ENCODE measurements around the gene ZCCHC7.
A peak's percentile ranks its signal among the peaks of the same experiment; 100 is the strongest.
"Not testable (repeated sequence)": the region's sequence is repeated elsewhere in the genome, so short reads cannot be mapped to it uniquely, and the experiment has no call there.

Gene ZCCHC7

DNA sequence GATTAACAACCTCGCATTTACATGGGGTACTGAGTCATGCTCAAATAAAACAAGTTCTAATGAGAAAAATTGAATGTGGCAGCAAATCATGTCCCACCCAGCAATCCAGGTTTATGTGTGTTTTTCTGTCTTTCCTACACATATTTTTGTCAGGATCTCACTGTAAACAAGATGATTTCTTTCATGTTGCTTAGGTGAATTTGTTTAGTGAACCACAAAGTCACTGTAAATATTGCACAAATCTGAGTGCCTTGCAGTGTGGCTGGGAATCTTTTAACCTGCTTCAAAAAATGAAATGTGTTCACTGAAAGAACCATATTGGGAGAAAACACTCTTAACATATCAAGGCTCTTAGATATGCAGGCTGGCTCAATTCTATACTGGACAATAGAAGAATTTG is 23.1 kb upstream of the ZCCHC7 start:
- no peak overlapping the region for H3K9ac ChIP-seq (ENCODE audit: low read depth, low read length)
- no peaks in the 10 kb centered on the region for H3K9me3 ChIP-seq (replicated peaks; ENCODE audit: low read length)
- H3K4me2 ChIP-seq (ENCODE audit: low read length): no peak overlapping the region
- no peak overlapping the region for H3K4me3 ChIP-seq (ENCODE audit: low read length)
- H3K36me3 ChIP-seq (ENCODE audit: insufficient read depth, low read length): no peaks in the 10 kb centered on the region
- H3K4me1 ChIP-seq (ENCODE audit: control insufficient read depth, insufficient read depth, low read length): no peaks in the 10 kb centered on the region
- H3K27me3 ChIP-seq (ENCODE audit: control insufficient read depth, insufficient read depth, low read length): no peaks in the 10 kb centered on the region

DNA sequence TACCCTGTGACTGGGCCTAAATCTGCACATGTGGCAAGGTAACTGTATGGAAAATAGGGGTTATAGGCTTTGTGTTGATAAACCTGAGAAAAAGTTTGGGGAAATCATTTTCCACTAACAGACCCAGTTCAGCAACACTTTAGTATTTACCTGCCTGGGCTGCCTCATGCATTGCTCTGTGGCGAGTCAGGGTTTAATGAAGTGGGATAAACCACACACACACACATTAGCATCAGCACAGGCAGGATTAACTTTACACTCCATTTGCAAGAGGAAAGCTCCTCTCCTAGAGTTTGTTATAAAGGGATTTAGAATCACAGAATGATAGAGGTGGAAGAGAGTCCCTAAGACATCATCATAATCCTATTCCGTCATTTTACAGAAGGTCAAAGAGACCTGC is 20.0 kb upstream of the ZCCHC7 start:
- no peaks in the 10 kb centered on the region for H3K36me3 ChIP-seq (ENCODE audit: insufficient read depth, low read length)
- no peak overlapping the region for H3K4me3 ChIP-seq (ENCODE audit: low read length)
- H3K9me3 ChIP-seq (replicated peaks; ENCODE audit: low read length): no peaks in the 10 kb centered on the region
- H3K27me3 ChIP-seq (ENCODE audit: control insufficient read depth, insufficient read depth, low read length): no peaks in the 10 kb centered on the region
- no peak overlapping the region for H3K4me2 ChIP-seq (ENCODE audit: low read length)
- no peak overlapping the region for H3K9ac ChIP-seq (ENCODE audit: low read depth, low read length)
- peaks cover 4% of the 10 kb centered on the region for H3K4me1 ChIP-seq (ENCODE audit: control insufficient read depth, insufficient read depth, low read length)

DNA sequence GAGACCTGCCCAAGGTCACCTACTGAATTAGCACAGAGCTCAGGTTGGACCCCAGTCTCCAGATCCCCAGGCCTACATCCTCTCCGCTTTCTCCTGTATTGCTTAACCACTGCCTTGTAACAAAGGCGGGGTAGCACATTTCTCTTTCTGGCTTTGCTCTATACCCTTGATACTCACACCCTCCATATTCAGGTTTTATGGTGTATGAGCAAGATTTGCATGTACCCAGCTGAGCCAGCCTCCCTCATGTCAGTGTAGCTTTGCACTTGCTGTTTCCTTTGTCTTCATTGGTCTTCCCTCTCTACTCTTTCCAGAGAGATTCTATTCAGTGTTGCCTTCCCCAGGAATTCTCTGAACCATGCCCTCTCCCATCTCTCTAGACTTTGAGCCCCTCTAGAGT is 19.6 kb upstream of the ZCCHC7 start:
- Histone ChIP-seq H3K9me3 (replicated peaks; ENCODE audit: low read length) (no peaks in the 10 kb centered on the region), H3K4me2 (ENCODE audit: low read length) (no peak overlapping the region), H3K9ac (ENCODE audit: low read depth, low read length) (no peak overlapping the region), H3K4me1 (ENCODE audit: control insufficient read depth, insufficient read depth, low read length) (peaks cover 4% of the 10 kb centered on the region), H3K36me3 (ENCODE audit: insufficient read depth, low read length) (no peaks in the 10 kb centered on the region), H3K27me3 (ENCODE audit: control insufficient read depth, insufficient read depth, low read length) (no peaks in the 10 kb centered on the region), H3K4me3 (ENCODE audit: low read length) (no peak overlapping the region)

DNA sequence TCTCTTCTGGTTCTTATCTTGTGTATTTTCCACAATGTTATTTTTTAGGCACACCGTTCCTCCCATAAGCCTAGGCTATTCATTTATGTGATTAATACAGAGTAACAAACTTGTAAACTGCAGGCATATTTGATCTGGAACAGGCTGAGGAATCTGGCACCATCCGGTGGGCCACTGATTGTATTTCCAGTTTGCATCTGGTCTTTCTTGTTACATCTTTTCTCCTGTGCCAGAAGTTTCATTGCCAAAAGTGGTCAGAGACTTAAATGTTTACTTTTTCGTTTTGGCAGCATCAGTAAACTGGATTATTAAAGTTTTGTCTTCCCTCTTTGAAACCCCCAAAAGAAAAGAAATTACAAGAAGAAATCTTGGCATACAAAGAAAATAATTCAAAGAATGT is 17.9 kb upstream of the ZCCHC7 start:
- Histone ChIP-seq H3K9ac (ENCODE audit: low read depth, low read length) (no peak overlapping the region), H3K9me3 (replicated peaks; ENCODE audit: low read length) (no peaks in the 10 kb centered on the region), H3K27me3 (ENCODE audit: control insufficient read depth, insufficient read depth, low read length) (peaks cover 1% of the 10 kb centered on the region), H3K36me3 (ENCODE audit: insufficient read depth, low read length) (no peaks in the 10 kb centered on the region), H3K4me3 (ENCODE audit: low read length) (no peak overlapping the region), H3K4me1 (ENCODE audit: control insufficient read depth, insufficient read depth, low read length) (peaks cover 4% of the 10 kb centered on the region), H3K4me2 (ENCODE audit: low read length) (no peak overlapping the region)

DNA sequence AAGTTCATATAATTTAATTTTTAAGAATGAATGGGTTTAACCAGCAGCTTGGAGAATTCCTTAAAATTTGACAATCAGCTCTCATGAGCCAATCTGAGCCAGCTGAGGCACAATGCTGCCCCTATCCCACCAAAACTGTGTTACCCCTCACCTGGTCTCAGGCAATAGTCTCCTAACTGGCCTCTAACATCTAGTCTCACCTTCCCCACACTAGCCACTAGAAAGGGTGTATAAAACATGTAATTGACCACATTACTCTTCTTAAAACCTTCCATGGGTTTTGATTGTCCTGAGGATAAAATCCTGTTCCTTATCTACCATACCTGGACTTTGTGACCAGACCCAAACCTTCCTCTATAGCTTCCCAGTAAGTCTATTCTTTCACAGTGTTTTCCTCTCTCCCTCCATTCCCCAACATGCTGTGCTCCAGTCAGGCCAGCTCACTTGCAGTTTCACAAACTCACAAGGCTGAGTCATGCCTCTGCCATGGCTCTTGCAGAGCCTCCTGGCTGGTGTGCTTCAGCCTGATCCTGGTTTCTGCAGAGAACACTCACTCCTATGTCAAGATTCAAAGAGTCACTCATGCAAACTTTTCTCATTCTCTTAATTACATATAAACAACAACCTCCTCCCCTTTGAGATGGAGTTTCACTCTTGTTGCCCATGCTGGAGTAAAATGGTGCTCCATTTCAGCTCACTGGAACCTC is 16.0 kb upstream of the ZCCHC7 start:
- no peak overlapping the region for H3K9ac ChIP-seq (ENCODE audit: low read depth, low read length)
- H3K9me3 ChIP-seq (replicated peaks; ENCODE audit: low read length): peaks cover 5% of the 10 kb centered on the region
- H3K4me2 ChIP-seq (ENCODE audit: low read length): no peak overlapping the region
- no peaks in the 10 kb centered on the region for H3K36me3 ChIP-seq (ENCODE audit: insufficient read depth, low read length)
- H3K27me3 ChIP-seq (ENCODE audit: control insufficient read depth, insufficient read depth, low read length): peaks cover 3% of the 10 kb centered on the region
- H3K4me1 ChIP-seq (ENCODE audit: control insufficient read depth, insufficient read depth, low read length): peaks cover 4% of the 10 kb centered on the region
- no peak overlapping the region for H3K4me3 ChIP-seq (ENCODE audit: low read length)

DNA sequence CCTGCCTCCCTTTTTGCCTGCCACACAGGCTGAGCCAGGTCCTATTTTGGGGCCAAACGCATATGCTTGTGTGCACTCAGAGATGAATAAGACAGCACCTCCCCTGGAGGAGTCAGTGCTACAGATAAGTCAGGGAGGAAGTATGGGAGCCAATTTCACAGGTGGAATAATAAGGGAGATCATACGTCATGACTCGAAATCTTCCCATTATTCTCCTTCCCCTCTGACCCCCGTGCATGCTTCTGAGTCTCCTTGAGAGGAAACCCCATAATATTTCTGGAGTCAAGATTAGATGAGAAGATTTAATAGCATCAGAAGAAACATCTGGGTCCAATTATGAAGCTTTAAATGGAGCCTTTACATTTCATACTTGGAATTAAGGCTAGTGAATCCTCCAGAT is 15.1 kb upstream of the ZCCHC7 start:
- Histone ChIP-seq H3K36me3 (ENCODE audit: insufficient read depth, low read length) (no peaks in the 10 kb centered on the region), H3K27me3 (ENCODE audit: control insufficient read depth, insufficient read depth, low read length) (peaks cover 8% of the 10 kb centered on the region), H3K4me3 (ENCODE audit: low read length) (no peak overlapping the region)

DNA sequence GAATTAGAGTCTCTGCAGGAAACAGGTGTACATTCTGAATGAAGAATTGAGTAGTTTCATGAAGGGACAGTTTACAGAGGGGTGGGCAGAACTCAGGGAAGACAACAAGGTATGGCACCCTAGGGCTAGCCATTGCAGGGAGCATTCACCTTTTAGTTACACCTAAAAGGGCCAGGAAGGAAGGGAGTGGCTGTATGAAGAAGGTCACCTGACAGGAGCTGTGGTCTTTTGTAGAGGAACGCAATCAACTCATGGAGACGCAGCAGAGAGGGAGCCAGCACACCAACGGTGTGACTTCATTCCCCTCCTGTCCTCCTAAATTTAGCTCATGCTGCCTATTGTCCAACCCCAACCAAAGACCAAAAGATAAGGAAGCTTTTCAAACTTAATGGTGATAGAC is 12.7 kb upstream of the ZCCHC7 start:
- peaks cover 9% of the 10 kb centered on the region for H3K27me3 ChIP-seq (ENCODE audit: control insufficient read depth, insufficient read depth, low read length)
- H3K9me3 ChIP-seq (replicated peaks; ENCODE audit: low read length): peaks cover 5% of the 10 kb centered on the region
- H3K9ac ChIP-seq (ENCODE audit: low read depth, low read length): no peak overlapping the region
- peaks cover 4% of the 10 kb centered on the region for H3K4me1 ChIP-seq (ENCODE audit: control insufficient read depth, insufficient read depth, low read length)
- H3K4me3 ChIP-seq (ENCODE audit: low read length): no peak overlapping the region
- H3K36me3 ChIP-seq (ENCODE audit: insufficient read depth, low read length): no peaks in the 10 kb centered on the region
- no peak overlapping the region for H3K4me2 ChIP-seq (ENCODE audit: low read length)

More for the DNA sequence above, 15.1 kb upstream of the ZCCHC7 start:
- H3K4me2 ChIP-seq (ENCODE audit: low read length): no peak overlapping the region
- H3K9ac ChIP-seq (ENCODE audit: low read depth, low read length): no peak overlapping the region
- H3K4me1 ChIP-seq (ENCODE audit: control insufficient read depth, insufficient read depth, low read length): peaks cover 4% of the 10 kb centered on the region
- H3K9me3 ChIP-seq (replicated peaks; ENCODE audit: low read length): peaks cover 5% of the 10 kb centered on the region

DNA sequence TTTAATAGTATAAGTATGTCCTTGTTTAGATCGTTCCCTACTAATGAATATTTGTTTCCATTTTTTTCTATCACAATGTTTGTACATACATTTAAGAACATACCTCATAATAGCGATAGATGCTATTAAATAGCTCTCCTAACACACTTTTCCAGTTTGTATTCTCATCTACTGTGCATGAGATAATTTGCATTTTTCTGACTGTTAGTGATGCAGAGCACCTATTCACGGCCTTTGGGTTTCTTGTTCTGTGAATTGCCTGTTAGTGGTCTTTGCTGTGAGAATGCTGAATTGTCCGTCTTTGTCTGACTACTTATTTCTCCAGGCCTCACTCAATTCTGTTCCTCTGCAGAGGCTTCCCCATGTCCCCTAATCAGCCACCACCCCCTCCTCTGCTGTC is 5.9 kb upstream of the ZCCHC7 start:
- H3K9ac ChIP-seq (ENCODE audit: low read depth, low read length); H3K4me2 ChIP-seq (ENCODE audit: low read length); H3K27me3 ChIP-seq (ENCODE audit: control insufficient read depth, insufficient read depth, low read length); H3K9me3 ChIP-seq (replicated peaks; ENCODE audit: low read length); H3K36me3 ChIP-seq (ENCODE audit: insufficient read depth, low read length); H3K4me3 ChIP-seq (ENCODE audit: low read length); H3K4me1 ChIP-seq (ENCODE audit: control insufficient read depth, insufficient read depth, low read length): not testable (repeated sequence)

DNA sequence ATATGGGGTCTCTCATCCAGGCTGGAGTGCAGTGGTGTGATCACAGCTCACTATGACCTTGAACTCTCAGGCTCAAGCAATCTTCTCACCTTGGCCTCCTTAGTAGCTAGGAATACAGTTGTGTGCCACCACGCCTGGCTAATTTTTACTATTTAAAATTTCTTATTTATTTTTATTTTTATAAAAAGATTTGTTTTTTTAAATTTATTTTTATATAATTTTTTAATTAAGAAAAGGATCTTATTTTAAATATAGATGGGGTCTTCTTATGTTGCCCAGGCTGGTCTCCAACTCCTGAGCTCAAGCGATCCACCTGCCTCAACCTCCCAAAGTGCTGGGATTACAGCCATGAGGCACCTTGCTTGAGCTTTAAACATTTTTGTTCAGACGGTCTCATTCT is 2.4 kb upstream of the ZCCHC7 start:
- no peak overlapping the region for H3K4me2 ChIP-seq (ENCODE audit: low read length)
- no peak overlapping the region for H3K4me3 ChIP-seq (ENCODE audit: low read length)

DNA sequence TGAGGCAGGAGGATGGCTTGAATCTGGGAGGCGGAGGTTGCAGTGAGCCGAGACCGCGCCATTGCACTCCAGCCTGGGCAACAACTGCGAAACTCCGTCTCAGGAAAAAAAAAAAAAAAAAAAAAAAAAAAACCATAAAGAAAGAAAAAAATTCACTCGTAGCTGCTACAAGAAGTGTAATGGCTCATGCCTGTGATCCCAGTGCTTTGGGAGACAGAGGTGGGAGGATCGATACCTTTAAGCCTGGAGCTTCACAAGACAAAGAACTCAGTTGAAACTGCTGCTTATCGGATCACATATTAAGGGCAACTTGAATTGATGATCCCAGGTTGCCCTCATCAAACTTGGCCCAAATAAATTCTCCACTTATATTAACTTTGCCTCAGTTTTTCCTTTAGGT is 1.0 kb upstream of the ZCCHC7 start:
- Histone ChIP-seq H3K4me1 (ENCODE audit: control insufficient read depth, insufficient read depth, low read length) (peaks cover 10% of the 10 kb centered on the region), H3K4me2 (ENCODE audit: low read length) (peak overlapping the region; percentile 77), H3K27me3 (ENCODE audit: control insufficient read depth, insufficient read depth, low read length) (no peaks in the 10 kb centered on the region), H3K9me3 (replicated peaks; ENCODE audit: low read length) (no peaks in the 10 kb centered on the region), H3K4me3 (ENCODE audit: low read length) (peak overlapping the region; percentile 80), H3K9ac (ENCODE audit: low read depth, low read length) (no peak overlapping the region), H3K36me3 (ENCODE audit: insufficient read depth, low read length) (no peaks in the 10 kb centered on the region)

More for the DNA sequence above, 2.4 kb upstream of the ZCCHC7 start:
- no peak overlapping the region for H3K9ac ChIP-seq (ENCODE audit: low read depth, low read length)
- no peaks in the 10 kb centered on the region for H3K36me3 ChIP-seq (ENCODE audit: insufficient read depth, low read length)
- peaks cover 10% of the 10 kb centered on the region for H3K4me1 ChIP-seq (ENCODE audit: control insufficient read depth, insufficient read depth, low read length)
- H3K9me3 ChIP-seq (replicated peaks; ENCODE audit: low read length): no peaks in the 10 kb centered on the region
- H3K27me3 ChIP-seq (ENCODE audit: control insufficient read depth, insufficient read depth, low read length): no peaks in the 10 kb centered on the region

DNA sequence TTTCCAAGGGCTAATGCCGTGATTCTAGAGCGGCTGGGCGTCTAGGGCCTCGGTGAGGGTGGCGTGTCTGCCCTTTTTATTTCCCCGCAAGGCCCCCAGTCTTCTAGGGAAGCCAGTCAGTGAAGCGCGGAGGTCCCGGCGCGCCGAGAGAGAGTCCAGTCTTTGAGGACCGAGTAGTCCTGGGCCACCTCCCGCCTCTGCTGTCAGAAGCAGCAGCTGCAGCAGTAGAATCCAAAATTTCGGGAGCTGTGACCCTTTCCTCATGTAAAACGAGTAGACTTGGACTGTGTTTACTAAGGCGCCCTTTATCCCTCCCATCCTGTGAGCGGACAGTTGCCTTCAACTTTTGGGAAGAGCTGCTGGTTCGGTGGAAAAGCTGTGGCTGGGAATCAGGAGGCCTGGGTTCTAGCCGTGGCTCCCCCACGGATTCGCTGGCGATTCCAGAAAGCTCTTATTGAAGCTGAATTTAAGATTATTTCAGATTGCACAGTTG is 515 bp downstream of the ZCCHC7 start:
- Histone ChIP-seq H3K4me1 (ENCODE audit: control insufficient read depth, insufficient read depth, low read length) (peaks cover 10% of the 10 kb centered on the region), H3K4me2 (ENCODE audit: low read length) (peak overlapping the region; percentile 77), H3K9ac (ENCODE audit: low read depth, low read length) (peak overlapping the region; percentile 92), H3K4me3 (ENCODE audit: low read length) (peak overlapping the region; percentile 80)
- not testable (repeated sequence) for H3K9me3 ChIP-seq (replicated peaks; ENCODE audit: low read length); H3K27me3 ChIP-seq (ENCODE audit: control insufficient read depth, insufficient read depth, low read length); H3K36me3 ChIP-seq (ENCODE audit: insufficient read depth, low read length)

DNA sequence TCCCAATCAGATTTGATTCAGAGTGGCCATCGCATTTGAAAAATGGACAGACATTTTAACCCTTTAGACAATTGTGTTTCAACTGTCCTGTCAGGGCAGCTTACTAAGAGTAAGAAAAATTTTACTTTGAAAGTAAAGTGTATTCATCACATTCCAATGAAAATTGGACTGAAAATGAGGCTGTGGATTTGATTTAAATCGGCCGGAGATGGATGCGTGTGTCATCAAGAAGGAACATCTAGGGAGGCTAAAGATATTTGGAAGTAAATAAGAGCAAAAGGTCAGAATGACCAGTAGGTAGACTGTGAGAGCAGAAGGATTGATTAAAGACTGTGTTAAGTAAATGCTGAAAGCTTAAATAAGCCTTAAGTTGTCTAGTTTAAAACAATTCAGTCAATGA is 1.5 kb downstream of the ZCCHC7 start:
- H3K9ac ChIP-seq (ENCODE audit: low read depth, low read length): peak overlapping the region; percentile 92
- H3K4me3 ChIP-seq (ENCODE audit: low read length): peak overlapping the region; percentile 80
- H3K4me2 ChIP-seq (ENCODE audit: low read length): peak overlapping the region; percentile 77
- H3K9me3 ChIP-seq (replicated peaks; ENCODE audit: low read length): no peaks in the 10 kb centered on the region
- H3K36me3 ChIP-seq (ENCODE audit: insufficient read depth, low read length): peaks cover 7% of the 10 kb centered on the region
- no peaks in the 10 kb centered on the region for H3K27me3 ChIP-seq (ENCODE audit: control insufficient read depth, insufficient read depth, low read length)
- H3K4me1 ChIP-seq (ENCODE audit: control insufficient read depth, insufficient read depth, low read length): peaks cover 10% of the 10 kb centered on the region
